HL-60 (cell line): ENCODE results near the gene KHDC1.

Source experiments
- DNase-seq, 2 experiments: peaks; one replicate each; pipeline ENCODE4 v3.0.0-alpha.2; 2010 to 2020; ENCODE audit warnings: low read depth in 1 of 2, low spot score in 1 of 2
- H3K27ac ChIP-seq: fragments of 250-450 bp; sonication (Bioruptor Pico); replicated peaks from 2 replicates; pipeline ENCODE4 v1.5.1; 2020; ENCODE audit warnings: mild to moderate bottlenecking, moderate library complexity
- H3K27me3 ChIP-seq: fragments of 250-450 bp; sonication (Bioruptor Pico); 2 replicates; pipeline ENCODE4 v1.5.1; 2021; ENCODE audit warnings: mild to moderate bottlenecking, moderate library complexity; ENCODE audit not compliant: insufficient read depth, poor library complexity, severe bottlenecking
- H3K4me3 ChIP-seq: replicated peaks from 2 replicates; pipeline ENCODE4 v1.5.1; 2011; ENCODE audit warnings: mild to moderate bottlenecking, control low read depth, low read length; ENCODE audit not compliant: insufficient read depth
- CTCF ChIP-seq: IDR thresholded peaks from one replicate; pipeline ENCODE4 v1.5.1; 2011; ENCODE audit warnings: low read length, control low read depth, inconsistent platforms; ENCODE audit not compliant: insufficient read depth
- GABPA ChIP-seq: IDR thresholded peaks from 2 replicates; pipeline ENCODE4 v1.6.1; 2012; ENCODE audit warnings: low read depth
- POLR2AphosphoS5 ChIP-seq: IDR thresholded peaks from 2 replicates; pipeline ENCODE4 v1.6.1; 2012; ENCODE audit warnings: low read depth
- REST ChIP-seq: IDR thresholded peaks from 2 replicates; pipeline ENCODE4 v1.6.1; 2012; ENCODE audit warnings: low read depth; ENCODE audit not compliant: insufficient replicate concordance
- SPI1 ChIP-seq: IDR thresholded peaks from 2 replicates; pipeline ENCODE4 v1.6.1; 2012; ENCODE audit warnings: low read depth, mild to moderate bottlenecking, borderline replicate concordance

KHDC1 gene

GRCh38 chr6:73204252-73204651 is 58.7 kb downstream of the KHDC1 start:
- no peak for DNase-seq
- TF ChIP-seq SPI1 (no peak), REST (no peak), POLR2AphosphoS5 (no peak), CTCF (no peak), GABPA (no peak)
- H3K4me3 ChIP-seq: no peak overlapping the region
- H3K27me3 ChIP-seq: peaks cover 2% of the 10 kb centered on the region
- H3K27ac ChIP-seq: no peak overlapping the region

GRCh38 chr6:73203098-73203497 is 59.9 kb downstream of the KHDC1 start:
- Histone ChIP-seq H3K27me3 (peaks cover 2% of the 10 kb centered on the region), H3K4me3 (no peak overlapping the region), H3K27ac (no peak overlapping the region)
- DNase-seq: no peak
- TF ChIP-seq SPI1 (no peak), CTCF (no peak), REST (no peak), GABPA (no peak), POLR2AphosphoS5 (no peak)

GRCh38 chr6:73200735-73201134 is 62.3 kb downstream of the KHDC1 start:
- Histone ChIP-seq H3K4me3 (no peak overlapping the region), H3K27ac (no peak overlapping the region), H3K27me3 (no peaks in the 10 kb centered on the region)
- no peak for TF ChIP-seq REST
- no peak for TF ChIP-seq POLR2AphosphoS5
- no peak for TF ChIP-seq CTCF
- DNase-seq: no peak
